22Rv1 (cell line): ENCODE results near the gene TMEM147.

Experiments used
- CTCF ChIP-seq: fragments of 450-650 bp; IDR thresholded peaks from 2 replicates; pipeline ENCODE4 v1.5.1; 2017; ENCODE audit warnings: mild to moderate bottlenecking
- ZFX ChIP-seq: fragments of 450-650 bp; IDR thresholded peaks from 2 replicates; pipeline ENCODE4 v1.6.1; 2017; ENCODE audit warnings: antibody characterized with exemption, borderline replicate concordance

GRCh38 chr19:35571406-35571965 is 26.1 kb downstream of the TMEM147 start:
- TF ChIP-seq CTCF: no peak
- TF ChIP-seq ZFX: no peak
